Fibroblast of lung (primary cell): ENCODE results near the gene BLOC1S4.

Experiments
- CTCF ChIP-seq, 2 donors: IDR thresholded peaks in 1 of 2; conservative IDR thresholded peaks in 1 of 2; 1 replicate in 1 of 2; 2 replicates in 1 of 2; pipeline ENCODE4 v1.5.1; 2011 to 2012; ENCODE audit warnings: low read length in 2 of 2, control low read depth in 1 of 2, inconsistent platforms in 1 of 2, low read depth in 1 of 2, mild to moderate bottlenecking in 1 of 2
- EZH2 ChIP-seq: IDR thresholded peaks from 2 replicates; pipeline ENCODE4 v1.5.1; 2012; ENCODE audit warnings: low read length, control low read depth, mild to moderate bottlenecking; ENCODE audit errors: missing control alignments

GRCh38 chr4:6739920-6740319 is 23.9 kb downstream of the BLOC1S4 start:
- no peak for TF ChIP-seq EZH2
- no peak for TF ChIP-seq CTCF (conservative IDR thresholded peaks at IDR 0.05 in 1 of 2, IDR thresholded peaks at IDR 0.05 in 1 of 2; ENCODE audit: low read depth in 1 of 2, low read length in 2 of 2)
